Heart right ventricle (tissue), 16 donors: ENCODE data around the gene VIPR2. TPM values are rescaled to one million over a fixed set of nuclear protein-coding genes. Genes with fewer than 3 reads are reported as not detected.
A peak's percentile ranks its signal among the peaks of the same experiment; 100 is the strongest.

Source experiments
- ATAC-seq, 8 donors: fragments of 200-7000 bp; cut with Tn5 transposase; one replicate each; pipeline ENCODE4 v1.9.1; 2020; ENCODE audit warnings: mild to moderate bottlenecking in 8 of 8, moderate library complexity in 8 of 8, moderate number of reproducible peaks in 1 of 8
- DNase-seq, 2 donors: peaks; one replicate each; pipeline ENCODE4 v3.0.0-alpha.2; 2020
- H3K27ac ChIP-seq, 10 donors: fragments of 200-600 bp; sonication (generic) in 2 of 10; one replicate each; pipeline versions ENCODE4 v1.5.0 to v1.8.0; 2020 to 2022; ENCODE audit warnings: mild to moderate bottlenecking in 3 of 10
- H3K27me3 ChIP-seq, 7 donors: fragments of 200-600 bp; one replicate each; pipeline ENCODE4 v1.8.0; 2021 to 2022; ENCODE audit warnings: mild to moderate bottlenecking in 2 of 7
- H3K36me3 ChIP-seq, 9 donors: fragments of 200-600 bp; sonication (generic) in 1 of 9; one replicate each; pipeline versions ENCODE4 v1.5.0 to v1.8.0; 2020 to 2022; ENCODE audit warnings: mild to moderate bottlenecking in 2 of 9
- H3K4me1 ChIP-seq, 9 donors: fragments of 200-600 bp; sonication (generic) in 1 of 9; one replicate each; pipeline versions ENCODE4 v1.5.0 to v1.8.0; 2020 to 2022; ENCODE audit warnings: mild to moderate bottlenecking in 4 of 9
- H3K4me3 ChIP-seq, 10 donors: fragments of 200-600 bp; sonication (generic) in 2 of 10; one replicate each; pipeline versions ENCODE4 v1.5.0 to v1.8.0; 2020 to 2022; ENCODE audit warnings: mild to moderate bottlenecking in 7 of 10, moderate library complexity in 2 of 10
- H3K9me3 ChIP-seq, 11 donors: fragments of 200-600 bp in 10 of 11; sonication (generic) in 2 of 11; one replicate each; pipeline versions ENCODE4 v1.5.0 to v1.8.0; 2013 to 2022; ENCODE audit warnings: mild to moderate bottlenecking in 2 of 11, control low read depth in 1 of 11, moderate library complexity in 1 of 11
- CTCF ChIP-seq, 9 donors: fragments of 200-600 bp; sonication (generic) in 2 of 9; IDR thresholded peaks; one replicate each; pipeline versions ENCODE4 v1.5.0 to v1.8.0; 2021 to 2022; ENCODE audit warnings: antibody characterized with exemption in 9 of 9, mild to moderate bottlenecking in 5 of 9, moderate library complexity in 1 of 9
- WGBS, 2 donors: extraction: QIAGEN DNeasy Blood & Tissue Kit; methylation state at CpG; one replicate each; pipeline ENCODE4 v1.1.7; 2013; ENCODE audit warnings: inconsistent platforms in 1 of 2; 5-methylcytosine and 5-hydroxymethylcytosine counted together
- intact Hi-C, 10 donors: fragments of 100-400 bp; cut with DNase I; formaldehyde crosslinking; loops; one replicate each; pipeline versions ENCODE4 v1.11.1 to v1.14.2; 2022
- polyA plus RNA-seq, 2 donors: library from polyadenylated mRNA; stranded (reverse); fragments of 200-250 nt; gene quantifications; one replicate each; pipeline ENCODE4 v1.2.3, GENCODE V29; 2013
- total RNA-seq, 10 donors: library from RNA; stranded (reverse); fragmentation: NEBNext Ultra II Directional in 3 of 10; extraction: Animal tissue kit (Norgen Biotek cat#: 25700) in 3 of 10; gene quantifications; one replicate each; pipeline versions ENCODE4 v1.2.1 to v1.2.4, GENCODE V29; 2021 to 2023
- donor health status: Arrhythmogenic right ventricular cardiomyopathy.
- donor health status: ischemic (EF 13 %, LVEDD 7.1; RV severe dilation, severe dysfunction).
- donor health status: healthy with polysubstance abuse.
- donor health status: DM: no; HTN: yes; CAD: no.
- donor health status: DM: no; HTN: no; CAD: no.
- donor health status: ischemic (EF 25% LVEDD 6.9; RV normal size, moderate dysfunction).
- donor health status: ischemic (EF 25% LVEDD 5.7; RV mildly dilated, moderate dysfunction).
- donor health status: healthy.
- donor health status: DM: yes; HTN: yes; CAD: no.
- donor health status: Ischemic cardiomyopathy.
- donor health status: ischemic (EF 35%, LVEDD 5.7; RV mildly dilated, moderate dysfunction).
- donor health status: nonischemic (EF 11% LVEDD 7.7; RV severe dilation, severe dysfunction).
- donor health status: DM: yes; HTN: yes; CAD: no.
- donor health status: PGD.
- donor health status: ischemic (EF 29% LVEDD 5.4; RV normal size, mild dysfunction).
- donor health status: nonischemic (EF 23%, LVEDD 6.1; RV moderate dilation, normal function).

VIPR2 gene
- total and polyA plus RNA-seq, 12 donors: 3.0 to 30.6 (median 19.1) TPM

DNA sequence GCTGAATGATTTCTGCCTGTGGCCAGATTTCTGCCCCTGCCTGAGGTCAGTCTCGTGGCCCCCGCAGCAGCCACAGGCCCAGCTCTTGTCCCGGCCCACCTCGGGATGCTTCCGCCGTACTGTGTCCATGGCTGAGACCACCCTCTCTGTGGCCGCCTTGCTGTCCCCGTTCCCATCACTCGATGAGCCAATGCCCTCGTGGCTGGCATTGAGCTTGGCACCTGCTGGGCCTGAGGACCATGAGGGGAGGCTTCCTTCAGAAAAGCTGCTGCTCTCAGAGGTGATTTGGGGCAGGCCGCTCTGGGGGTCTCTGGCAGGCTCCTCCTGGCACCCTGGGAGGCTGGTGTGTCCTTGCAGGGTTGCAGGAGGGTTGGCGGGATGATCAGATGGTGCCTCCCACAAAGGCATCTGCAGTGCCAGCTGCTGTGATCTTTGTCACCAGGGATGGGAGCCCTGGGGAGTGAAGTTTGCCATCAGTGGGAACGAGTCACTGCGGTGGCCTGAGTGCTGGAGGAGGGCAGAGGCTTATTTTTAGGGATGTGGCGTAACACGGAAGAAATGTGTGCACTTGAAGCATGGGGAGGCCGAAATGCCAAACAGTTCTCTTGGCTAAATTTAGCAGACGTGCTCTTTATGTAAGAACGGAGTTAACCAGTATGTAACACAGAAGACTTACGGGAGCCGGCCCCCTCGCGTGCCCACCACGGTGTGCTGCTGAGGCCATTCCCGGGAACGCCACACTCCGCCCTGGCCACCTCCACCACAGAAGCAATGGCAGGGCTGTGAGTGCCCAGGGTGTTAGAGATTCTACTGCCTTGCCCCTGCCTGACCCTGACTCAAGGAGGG lies 47.7 kb downstream of the VIPR2 start:
- Histone ChIP-seq H3K4me3 (peak overlapping the region in 9 of 10 donors; percentile 38 to 55 (median 48)), H3K27ac (peak overlapping the region; percentile 87 to 99 (median 95)), H3K9me3 (no peaks in the 10 kb centered on the region), H3K27me3 (no peaks in the 10 kb centered on the region), H3K4me1 (peaks cover 18 to 75% (median 39%) of the 10 kb centered on the region in 9 donors), H3K36me3 (peaks cover 0 to under 1% (median 0%) of the 10 kb centered on the region in 9 donors)
- peak; percentile 60 to 89 (median 83) for ATAC-seq
- peak; percentile 59 to 74 for DNase-seq
- TF ChIP-seq CTCF (IDR thresholded peaks at IDR 0.05): no peak
- intact Hi-C loops: loop anchor here in 6 of 10 donors (5.0 kb wide), 2 partner anchors 45 to 50 kb away; partner anchors contain the start of gene VIPR2 (in 5 of the 6)
- 54 to 61% methylated on average over 27 of the region's 27 CpGs for WGBS, 2 donors

DNA sequence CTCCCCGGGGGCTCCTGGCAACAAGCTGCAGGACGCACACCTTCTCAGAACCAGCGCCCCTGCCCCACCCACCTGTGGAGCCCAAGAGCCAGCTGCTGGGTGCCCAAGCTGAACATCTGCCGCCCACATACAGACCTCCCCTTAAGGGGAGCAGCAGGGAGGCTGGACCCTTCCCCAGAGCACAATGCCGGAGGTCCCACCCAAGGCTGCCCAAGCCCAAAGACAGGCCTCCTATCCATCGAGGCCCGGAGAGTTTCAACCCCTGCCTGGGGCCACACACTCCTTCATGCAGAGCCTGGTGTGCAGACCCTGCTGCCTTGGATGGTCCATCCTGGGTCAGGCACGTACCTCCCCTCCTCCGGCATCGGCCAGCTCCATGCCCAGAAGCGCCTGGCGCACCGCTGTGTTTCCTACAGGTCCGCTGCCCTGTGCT lies 48.7 kb downstream of the VIPR2 start:
- ATAC-seq: peak in 4 of 8 donors; percentile 3 to 19 (median 14)

DNA sequence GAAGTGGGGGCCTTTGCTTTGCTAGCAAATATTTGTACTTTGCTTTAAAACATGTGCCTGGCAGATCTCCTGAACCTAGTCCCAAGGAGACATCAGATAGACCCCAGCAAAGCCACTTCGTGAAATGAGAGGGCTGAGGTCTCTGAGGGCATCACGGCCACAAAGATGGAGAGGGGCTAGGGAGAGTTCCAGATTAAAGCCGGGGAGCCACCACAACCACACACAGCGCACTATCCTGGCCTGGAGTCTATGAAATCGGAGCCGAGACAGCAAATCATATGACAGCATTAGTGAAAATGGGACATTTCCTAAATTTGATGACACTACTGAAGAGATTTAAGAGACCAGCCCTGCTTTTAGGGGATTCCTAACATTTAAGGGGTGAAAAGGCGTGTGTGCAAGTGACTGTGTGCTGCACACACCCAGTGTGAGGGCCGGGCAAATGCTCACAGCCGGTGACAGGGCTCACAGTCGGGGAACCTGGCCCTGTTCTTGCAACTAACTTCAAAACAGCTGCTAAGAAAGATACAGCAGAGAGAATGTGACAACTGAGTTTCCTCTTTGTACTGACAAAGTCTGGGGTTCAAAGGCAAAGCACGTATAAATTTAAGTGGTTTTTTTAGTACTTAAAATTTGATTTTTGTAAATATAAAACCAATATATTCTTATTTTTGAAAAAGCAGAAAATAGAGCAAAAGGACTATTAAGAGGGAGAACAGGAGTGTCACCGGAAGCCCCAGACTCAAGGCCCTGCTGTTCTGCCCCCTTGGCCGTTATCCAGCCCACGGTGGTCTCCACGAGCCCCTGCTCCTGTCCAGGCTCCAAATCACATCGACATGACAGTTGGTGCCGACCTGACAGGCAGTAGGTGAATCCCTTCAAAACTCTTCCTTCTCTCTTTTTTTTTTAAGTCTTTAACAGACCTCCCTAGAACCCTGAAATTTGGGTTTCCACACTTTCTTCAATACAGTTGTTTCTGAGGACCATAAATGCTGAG lies 49.5 kb downstream of the VIPR2 start:
- peak overlapping the region; percentile 87 to 99 (median 94) for H3K27ac ChIP-seq
- peak overlapping the region; percentile 26 to 55 (median 48) for H3K4me3 ChIP-seq
- no peaks in the 10 kb centered on the region for H3K9me3 ChIP-seq
- H3K27me3 ChIP-seq: no peaks in the 10 kb centered on the region
- 46 to 48% methylated on average over 17 of the region's 17 CpGs for WGBS, 2 donors
- TF ChIP-seq CTCF (IDR thresholded peaks at IDR 0.05): no peak
- peaks cover 18 to 76% (median 39%) of the 10 kb centered on the region in 9 donors for H3K4me1 ChIP-seq
- H3K36me3 ChIP-seq: no peaks in the 10 kb centered on the region
- ATAC-seq (peak in 1 of 8 donors; percentile 13), DNase-seq (no peak)
- intact Hi-C loops: loop anchor here in 6 of 10 donors (5.0 kb wide), 2 partner anchors 47 to 52 kb away; partner anchors contain the start of gene VIPR2 (in 5 of the 6)

More for the DNA sequence above, 48.7 kb downstream of the VIPR2 start:
- Histone ChIP-seq H3K36me3 (no peaks in the 10 kb centered on the region), H3K9me3 (no peaks in the 10 kb centered on the region), H3K27ac (peak overlapping the region; percentile 87 to 99 (median 94)), H3K4me1 (peaks cover 18 to 76% (median 39%) of the 10 kb centered on the region in 9 donors), H3K4me3 (peak overlapping the region; percentile 26 to 55 (median 48)), H3K27me3 (no peaks in the 10 kb centered on the region)
- intact Hi-C loops: loop anchor here in 6 of 10 donors (5.0 kb wide), 2 partner anchors 46 to 51 kb away; partner anchors contain the start of gene VIPR2 (in 5 of the 6)
- TF ChIP-seq CTCF (IDR thresholded peaks at IDR 0.05): no peak
- 71 to 76% methylated on average over 14 of the region's 14 CpGs for WGBS, 2 donors
- no peak for DNase-seq
